ENCODE measurements around the gene LCN12. TPM values are rescaled to one million over a fixed set of nuclear protein-coding genes. Genes with fewer than 3 reads are reported as not detected.

The LCN12 gene
- polyA plus RNA-seq, 1 donor (not counting 4 experiments of a cell fraction or from before 2014, with no cell fraction given): not detected

DNA sequence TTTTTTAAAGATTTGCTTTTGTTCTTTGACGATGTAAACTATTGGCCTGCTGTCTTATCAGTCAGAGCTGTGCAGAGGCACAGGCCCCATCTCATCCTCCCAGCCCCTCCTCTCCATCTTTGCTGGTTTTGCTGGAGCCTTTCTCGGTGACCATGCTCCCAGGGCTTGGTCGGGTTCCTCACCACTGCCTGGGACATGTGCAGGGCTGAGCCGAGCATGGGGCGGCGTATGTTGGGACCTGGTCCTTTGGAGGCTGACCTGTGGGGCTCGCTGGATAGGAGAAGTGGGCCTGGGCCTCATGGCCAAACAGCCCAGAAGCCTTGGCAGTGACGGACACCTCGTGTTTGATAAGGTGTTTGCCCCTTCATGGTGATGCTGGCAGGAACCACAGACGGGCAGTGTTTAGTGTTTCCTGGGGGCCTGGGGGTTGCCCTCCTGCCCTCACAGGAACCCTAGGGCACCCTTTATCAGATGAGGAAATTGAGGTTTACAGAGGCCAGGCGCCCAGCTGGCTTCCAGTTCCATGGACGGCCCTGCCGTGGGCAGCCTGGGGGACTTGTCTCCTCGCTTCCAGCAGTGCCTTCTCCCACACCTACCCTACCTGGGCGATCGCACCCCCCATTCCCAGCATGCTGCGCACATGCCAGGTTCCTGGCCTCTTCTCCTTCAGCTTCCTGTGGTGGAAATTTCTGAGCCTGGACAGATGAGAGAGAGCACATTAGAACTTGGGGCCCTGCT is 38.2 kb upstream of the LCN12 start:
- FAIRE-seq (no peak), DNase-seq (ENCODE audit: low read depth, low spot score) (no peak)
- Histone ChIP-seq H3K4me3 (ENCODE audit: control insufficient read depth in 2 of 3, extremely low read depth in 1 of 3, insufficient read depth in 2 of 3, low read depth in 1 of 3, low read length in 3 of 3) (no peak overlapping the region), H4K20me1 (ENCODE audit: control insufficient read depth, extremely low read depth, insufficient read depth, low read length) (no peaks in the 10 kb centered on the region), H3K9me1 (ENCODE audit: control insufficient read depth, extremely low read depth, insufficient read depth, low read length) (no peaks in the 10 kb centered on the region), H3K9ac (ENCODE audit: control insufficient read depth, extremely low read depth, insufficient read depth, low read length) (no peak overlapping the region), H3K36me3 (ENCODE audit: control insufficient read depth in 2 of 2, extremely low read depth in 1 of 2, insufficient read depth in 2 of 2, low read length in 2 of 2) (peaks cover 28 to 44% of the 10 kb centered on the region in 2 experiments), H3K4me1 (ENCODE audit: control insufficient read depth, extremely low read depth, insufficient read depth, low read length) (no peaks in the 10 kb centered on the region), H3K9me3 (ENCODE audit: control insufficient read depth, low read depth, low read length) (no peaks in the 10 kb centered on the region), H3K79me2 (ENCODE audit: control insufficient read depth, insufficient read depth, low read length) (peaks cover 9% of the 10 kb centered on the region), H2AFZ (ENCODE audit: control insufficient read depth, low read length) (no peak overlapping the region), H3K27me3 (ENCODE audit: control insufficient read depth, extremely low read depth, insufficient read depth, low read length) (no peaks in the 10 kb centered on the region), H3K27ac (ENCODE audit: control insufficient read depth, insufficient read depth, low read length) (no peak overlapping the region), H3K4me2 (ENCODE audit: control insufficient read depth, extremely low read depth, insufficient read depth, low read depth, low read length) (no peak overlapping the region)
- TF ChIP-seq, protein P1, sequence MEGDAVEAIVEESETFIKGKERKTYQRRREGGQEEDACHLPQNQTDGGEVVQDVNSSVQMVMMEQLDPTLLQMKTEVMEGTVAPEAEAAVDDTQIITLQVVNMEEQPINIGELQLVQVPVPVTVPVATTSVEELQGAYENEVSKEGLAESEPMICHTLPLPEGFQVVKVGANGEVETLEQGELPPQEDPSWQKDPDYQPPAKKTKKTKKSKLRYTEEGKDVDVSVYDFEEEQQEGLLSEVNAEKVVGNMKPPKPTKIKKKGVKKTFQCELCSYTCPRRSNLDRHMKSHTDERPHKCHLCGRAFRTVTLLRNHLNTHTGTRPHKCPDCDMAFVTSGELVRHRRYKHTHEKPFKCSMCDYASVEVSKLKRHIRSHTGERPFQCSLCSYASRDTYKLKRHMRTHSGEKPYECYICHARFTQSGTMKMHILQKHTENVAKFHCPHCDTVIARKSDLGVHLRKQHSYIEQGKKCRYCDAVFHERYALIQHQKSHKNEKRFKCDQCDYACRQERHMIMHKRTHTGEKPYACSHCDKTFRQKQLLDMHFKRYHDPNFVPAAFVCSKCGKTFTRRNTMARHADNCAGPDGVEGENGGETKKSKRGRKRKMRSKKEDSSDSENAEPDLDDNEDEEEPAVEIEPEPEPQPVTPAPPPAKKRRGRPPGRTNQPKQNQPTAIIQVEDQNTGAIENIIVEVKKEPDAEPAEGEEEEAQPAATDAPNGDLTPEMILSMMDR (optimal IDR thresholded peaks at IDR 0.05 in 1 of 3, IDR thresholded peaks at IDR 0.05 in 1 of 3, conservative IDR thresholded peaks at IDR 0.05 in 1 of 3; ENCODE audit: extremely low read depth in 1 of 3, insufficient read depth in 2 of 3, low read length in 3 of 3): no peak
- dilution Hi-C loops (cut with MboI; ENCODE audit: extremely low pct_ligation_motif_present, low sequenced_read_pairs): no loop called here

DNA sequence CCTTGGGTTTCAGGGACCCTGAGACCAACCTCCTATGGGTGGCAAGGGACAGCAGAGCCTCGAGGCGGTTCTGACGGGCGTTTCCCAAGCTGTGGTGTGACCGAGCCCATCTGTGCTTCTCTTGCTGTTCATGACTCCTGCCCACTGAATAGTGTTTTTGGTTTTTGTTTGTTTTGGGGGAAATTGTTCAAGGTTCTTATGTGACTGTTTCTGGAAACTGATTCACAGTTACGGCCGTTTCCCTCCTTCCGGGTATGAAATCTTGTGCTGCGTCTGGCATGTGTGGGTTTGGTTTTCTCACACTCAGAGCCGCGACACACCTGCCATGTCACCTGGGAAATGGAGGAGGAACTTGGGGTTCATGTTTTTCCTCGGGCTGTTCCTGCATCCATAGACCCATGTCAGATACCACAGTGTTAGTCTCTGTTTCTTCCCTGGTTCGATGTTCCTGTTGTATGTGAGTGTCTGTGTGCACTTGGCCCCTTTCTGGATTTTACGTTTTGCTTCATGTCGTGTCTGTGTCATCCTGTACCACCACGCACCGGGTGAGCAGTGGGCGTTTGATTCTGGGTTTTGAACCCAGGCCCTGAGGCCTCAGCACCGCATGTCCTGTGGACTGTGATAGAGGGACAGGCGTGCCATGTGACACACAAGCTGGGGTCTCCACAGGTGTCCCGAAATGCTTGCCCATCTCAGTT is 36.3 kb upstream of the LCN12 start:
- H3K36me3 ChIP-seq (ENCODE audit: control insufficient read depth in 2 of 2, extremely low read depth in 1 of 2, insufficient read depth in 2 of 2, low read length in 2 of 2): peaks cover 26 to 45% of the 10 kb centered on the region in 2 experiments
- FAIRE-seq: no peak

More for the DNA sequence above, 36.3 kb upstream of the LCN12 start:
- no peaks in the 10 kb centered on the region for H4K20me1 ChIP-seq (ENCODE audit: control insufficient read depth, extremely low read depth, insufficient read depth, low read length)
- dilution Hi-C loops (cut with MboI; ENCODE audit: extremely low pct_ligation_motif_present, low sequenced_read_pairs): no loop called here
- H3K4me3 ChIP-seq (ENCODE audit: control insufficient read depth in 2 of 3, extremely low read depth in 1 of 3, insufficient read depth in 2 of 3, low read depth in 1 of 3, low read length in 3 of 3): no peak overlapping the region
- H3K9ac ChIP-seq (ENCODE audit: control insufficient read depth, extremely low read depth, insufficient read depth, low read length): no peak overlapping the region
- no peaks in the 10 kb centered on the region for H3K27me3 ChIP-seq (ENCODE audit: control insufficient read depth, extremely low read depth, insufficient read depth, low read length)
- no peaks in the 10 kb centered on the region for H3K4me1 ChIP-seq (ENCODE audit: control insufficient read depth, extremely low read depth, insufficient read depth, low read length)
- no peak overlapping the region for H3K4me2 ChIP-seq (ENCODE audit: control insufficient read depth, extremely low read depth, insufficient read depth, low read depth, low read length)
- TF ChIP-seq, protein P1 (optimal IDR thresholded peaks at IDR 0.05 in 1 of 3, IDR thresholded peaks at IDR 0.05 in 1 of 3, conservative IDR thresholded peaks at IDR 0.05 in 1 of 3; ENCODE audit: extremely low read depth in 1 of 3, insufficient read depth in 2 of 3, low read length in 3 of 3): no peak
- TF ChIP-seq EZH2 (IDR thresholded peaks at IDR 0.05; ENCODE audit: low read length): no peak
- no peak overlapping the region for H3K27ac ChIP-seq (ENCODE audit: control insufficient read depth, insufficient read depth, low read length)
- no peaks in the 10 kb centered on the region for H3K9me3 ChIP-seq (ENCODE audit: control insufficient read depth, low read depth, low read length)
- no peak for DNase-seq (ENCODE audit: low read depth, low spot score)
- H2AFZ ChIP-seq (ENCODE audit: control insufficient read depth, low read length): no peak overlapping the region
- no peaks in the 10 kb centered on the region for H3K9me1 ChIP-seq (ENCODE audit: control insufficient read depth, extremely low read depth, insufficient read depth, low read length)
- H3K79me2 ChIP-seq (ENCODE audit: control insufficient read depth, insufficient read depth, low read length): peaks cover 9% of the 10 kb centered on the region
